HG03565 (cell line): ENCODE data around the gene BUD31.
A peak's percentile ranks its signal among the peaks of the same experiment; 100 is the strongest.
"Not testable (repeated sequence)": the region's sequence is repeated elsewhere in the genome, so short reads cannot be mapped to it uniquely, and the experiment has no call there.

ENCODE experiments used
- ATAC-seq: cut with Tn5 transposase; IDR thresholded peaks from one replicate; pipeline ENCODE4 v1.9.1; 2021; ENCODE audit warnings: mild to moderate bottlenecking, moderate library complexity; ENCODE audit not compliant: unreplicated experiment

Gene BUD31

GRCh38 chr7:99408379-99409191 lies at the start of gene BUD31, which contains the start of gene PDAP1:
BUD31 (plus strand) TSS chr7:99408969; CDS start chr7:99411093, 2,124 bp downstream.
PDAP1 (minus strand) TSS chr7:99408597; CDS start chr7:99408548, 49 bp downstream.
- peak; percentile 72 for ATAC-seq

DNA sequence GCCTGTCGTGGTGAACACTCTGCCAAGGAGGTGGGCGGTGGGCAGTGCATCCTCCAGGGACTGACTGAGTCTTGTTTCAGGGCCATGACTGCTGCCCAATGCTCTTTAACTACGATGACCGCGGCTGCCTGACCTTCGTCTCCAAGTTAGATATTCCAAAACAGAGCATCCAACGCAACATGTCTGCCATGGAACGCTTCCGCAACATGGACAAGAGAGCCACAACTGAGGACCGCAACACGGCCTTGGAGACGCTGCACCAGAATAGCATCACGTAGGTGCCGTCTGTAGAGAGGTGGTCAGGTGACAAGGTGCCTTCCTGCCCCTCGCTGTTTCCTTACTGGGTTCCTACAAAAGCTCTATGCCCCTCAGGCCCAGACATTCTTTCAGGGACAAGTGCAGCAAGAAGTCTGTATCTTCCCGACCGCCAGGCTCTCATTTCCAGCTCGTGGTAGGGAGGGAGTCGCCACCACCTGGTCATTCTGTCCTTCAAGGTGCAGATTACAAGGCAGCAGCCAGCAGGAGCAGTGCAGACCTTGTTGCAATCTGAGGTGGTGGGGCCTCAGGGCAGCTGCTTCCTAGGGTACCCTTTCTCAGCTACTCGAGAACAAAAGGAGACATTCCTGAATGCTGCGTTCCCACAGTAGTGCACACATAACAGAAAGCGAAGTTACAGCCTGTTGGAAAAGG lies 49.2 kb upstream of the BUD31 start:
- no peak for ATAC-seq

- ATAC-seq: no peak
Measured at GRCh38 chr7:99362801-99363200, 46.0 kb upstream of the BUD31 start.

GRCh38 chr7:99363286-99363685 lies 45.5 kb upstream of the BUD31 start:
- no peak for ATAC-seq

GRCh38 chr7:99365318-99366141 lies 43.2 kb upstream of the BUD31 start:
- no peak for ATAC-seq

DNA sequence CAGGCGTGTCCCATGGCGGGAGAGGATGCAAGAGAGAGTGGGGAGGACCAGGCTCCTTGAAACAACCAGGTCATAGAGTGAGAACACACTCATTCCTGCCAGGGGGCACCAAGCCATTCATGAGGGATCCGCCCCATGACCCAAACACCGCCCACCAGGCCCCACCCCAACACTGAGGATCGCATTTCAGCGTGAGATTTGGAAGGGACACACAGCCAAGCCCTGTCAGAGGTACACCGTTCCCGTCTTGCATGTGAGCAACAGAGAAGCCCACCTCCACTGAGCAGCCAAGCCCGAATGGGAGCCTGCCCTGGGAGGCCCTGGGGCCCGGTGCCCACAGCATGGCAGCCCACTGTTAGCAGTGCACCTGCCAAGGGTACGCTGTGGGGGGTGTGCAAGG lies 42.1 kb upstream of the BUD31 start:
- ATAC-seq: no peak

DNA sequence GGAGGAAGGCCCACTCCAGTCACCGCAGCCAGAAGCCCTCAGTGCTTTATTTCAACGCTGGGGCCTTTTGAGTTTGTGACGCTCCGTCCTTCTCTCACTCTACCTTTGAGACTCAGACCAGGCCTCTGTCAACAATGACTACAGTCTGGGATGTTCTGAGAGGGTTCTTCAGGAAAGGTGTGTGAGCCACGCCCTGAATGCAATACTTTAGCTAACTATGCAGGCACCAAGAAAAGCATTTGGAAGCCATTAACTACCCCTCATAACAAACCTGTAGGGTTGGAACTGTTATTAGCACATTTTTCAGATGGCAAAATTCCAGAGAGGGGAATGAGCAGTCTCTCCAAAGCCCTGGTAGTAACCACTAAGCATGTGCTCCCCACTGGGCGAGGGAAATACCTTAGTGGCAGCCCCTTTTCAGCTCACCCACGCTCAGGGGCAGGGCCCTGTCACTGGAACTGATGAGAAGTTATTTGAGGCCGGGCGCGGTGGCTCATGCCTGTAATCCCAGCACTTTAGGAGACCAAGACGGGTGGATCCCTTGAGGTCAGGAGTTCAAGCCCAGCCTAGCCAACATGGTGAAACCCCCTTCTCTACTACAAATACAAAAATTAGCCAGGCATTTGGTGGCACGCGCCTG lies 39.9 kb upstream of the BUD31 start:
- ATAC-seq: no peak

DNA sequence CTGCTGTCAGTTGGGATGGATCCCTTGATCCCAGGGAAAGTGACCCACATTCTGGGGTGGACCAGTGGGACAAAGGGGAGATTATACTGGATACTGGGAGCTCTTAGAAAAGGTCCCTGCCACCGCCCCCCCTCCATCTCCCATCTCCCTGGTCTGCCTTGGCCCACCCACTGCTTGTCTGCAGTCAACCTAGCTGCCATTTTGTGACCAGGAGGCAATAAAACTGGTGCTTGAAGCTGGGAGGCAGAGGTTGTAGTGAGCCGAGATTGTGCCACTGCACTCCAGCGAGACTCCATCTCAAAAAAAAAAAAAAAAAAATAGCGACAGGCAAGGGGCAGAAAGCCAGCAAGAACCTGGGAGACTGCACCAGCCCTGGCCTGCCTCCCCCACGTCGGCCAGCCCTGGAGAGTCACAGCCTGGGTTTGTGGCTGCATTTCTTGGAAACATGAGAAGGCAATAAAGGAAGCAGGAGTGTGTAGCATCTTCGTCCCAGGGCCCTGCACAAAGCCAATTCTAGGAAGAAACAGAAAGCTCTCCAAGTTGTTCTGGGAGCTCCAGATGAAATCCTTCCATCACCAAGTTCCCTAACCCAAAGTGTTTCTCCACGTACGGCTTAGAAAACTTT lies 38.9 kb upstream of the BUD31 start:
- ATAC-seq: no peak

- ATAC-seq: no peak
Measured at GRCh38 chr7:99371376-99371920, 37.3 kb upstream of the BUD31 start.

DNA sequence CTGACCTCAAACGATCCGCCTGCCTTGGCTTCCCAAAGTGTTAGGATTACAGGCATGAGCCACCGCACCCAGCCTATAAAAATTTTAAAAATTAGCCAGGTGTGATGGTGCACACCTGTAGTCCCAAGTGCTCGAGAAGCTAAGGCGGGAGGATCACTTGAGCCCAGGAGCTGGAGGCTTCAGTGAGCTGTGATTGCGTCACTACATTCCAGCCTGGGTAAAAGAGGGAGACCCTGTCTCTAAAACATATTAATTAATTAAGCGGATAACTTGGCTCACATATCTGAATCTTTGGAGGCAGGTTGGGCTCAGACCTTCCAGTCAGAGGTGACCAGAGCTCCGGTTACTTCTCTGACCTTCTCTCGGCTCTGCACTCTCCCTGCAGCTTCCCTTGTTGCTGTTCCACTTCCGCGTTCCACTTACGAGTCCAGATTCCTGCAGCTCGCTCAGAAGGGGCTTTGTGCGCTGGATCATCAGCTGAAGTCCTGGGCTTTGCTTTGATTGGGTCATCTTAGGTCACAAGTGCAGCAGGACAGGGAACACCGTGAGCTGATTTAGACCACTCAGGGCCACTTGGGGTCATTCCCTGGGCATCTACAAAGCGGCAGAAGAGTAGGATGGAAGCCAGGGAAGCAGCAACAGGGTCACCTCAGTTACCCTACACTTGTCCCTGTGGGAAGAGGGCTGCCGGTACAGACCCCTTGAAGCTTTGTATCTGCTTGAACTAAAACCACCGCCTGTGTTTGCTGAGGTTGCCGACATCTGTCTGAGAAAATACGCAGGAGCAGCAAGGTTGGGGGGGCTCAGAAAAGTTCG lies 36.3 kb upstream of the BUD31 start:
- ATAC-seq: no peak

DNA sequence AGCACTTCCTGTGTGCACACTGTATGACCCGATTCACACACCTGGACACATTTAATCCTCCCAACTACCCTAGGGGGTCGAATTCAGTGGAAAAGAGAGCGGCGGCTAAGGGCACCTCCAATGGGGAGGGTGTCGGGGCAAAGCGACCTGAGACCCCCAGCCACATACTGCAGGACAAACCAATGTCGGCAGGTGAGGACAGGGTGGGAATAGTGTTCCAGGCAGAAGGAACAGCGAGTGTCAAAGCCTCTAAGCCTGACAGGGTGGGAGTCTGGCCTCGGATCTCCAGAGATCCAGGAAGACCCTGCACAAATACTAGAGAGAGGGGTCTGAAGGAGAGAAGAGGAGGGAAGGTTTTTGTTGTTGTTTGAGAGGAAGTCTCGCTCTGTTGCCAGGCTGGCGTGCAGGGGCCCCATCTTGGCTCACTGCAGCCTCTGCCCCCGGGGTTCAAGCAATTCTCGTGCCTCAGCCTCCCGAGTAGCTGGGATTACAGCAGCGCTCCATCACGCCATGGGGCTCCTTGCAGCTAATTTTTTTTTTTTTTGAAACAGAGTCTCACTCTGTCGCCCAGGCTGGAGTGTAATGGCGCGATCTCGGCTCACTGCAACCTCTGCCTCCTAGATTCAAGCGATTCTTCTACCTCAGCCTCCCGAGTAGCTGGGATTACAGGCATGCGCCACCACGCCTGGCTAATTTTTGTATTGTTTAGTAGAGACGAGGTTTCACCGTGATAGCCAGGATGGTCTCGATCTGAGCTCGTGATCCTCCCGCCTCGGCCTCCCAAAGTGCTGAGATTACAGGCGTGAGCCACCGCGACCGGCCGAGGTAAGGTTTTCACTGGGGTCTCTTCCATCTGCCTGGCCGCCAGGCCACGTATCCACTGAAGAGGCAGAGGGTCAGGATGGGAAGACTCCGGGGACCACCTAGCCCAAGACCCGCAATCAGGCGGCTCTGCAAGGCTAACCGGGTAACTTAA lies 35.4 kb upstream of the BUD31 start:
- ATAC-seq: no peak

GRCh38 chr7:99374111-99375064 lies 34.4 kb upstream of the BUD31 start, which contains the start of gene ARPC1B:
ARPC1B (plus strand) TSS chr7:99374730; CDS start chr7:99385715, 10,985 bp downstream.
- peak; percentile 41 for ATAC-seq

DNA sequence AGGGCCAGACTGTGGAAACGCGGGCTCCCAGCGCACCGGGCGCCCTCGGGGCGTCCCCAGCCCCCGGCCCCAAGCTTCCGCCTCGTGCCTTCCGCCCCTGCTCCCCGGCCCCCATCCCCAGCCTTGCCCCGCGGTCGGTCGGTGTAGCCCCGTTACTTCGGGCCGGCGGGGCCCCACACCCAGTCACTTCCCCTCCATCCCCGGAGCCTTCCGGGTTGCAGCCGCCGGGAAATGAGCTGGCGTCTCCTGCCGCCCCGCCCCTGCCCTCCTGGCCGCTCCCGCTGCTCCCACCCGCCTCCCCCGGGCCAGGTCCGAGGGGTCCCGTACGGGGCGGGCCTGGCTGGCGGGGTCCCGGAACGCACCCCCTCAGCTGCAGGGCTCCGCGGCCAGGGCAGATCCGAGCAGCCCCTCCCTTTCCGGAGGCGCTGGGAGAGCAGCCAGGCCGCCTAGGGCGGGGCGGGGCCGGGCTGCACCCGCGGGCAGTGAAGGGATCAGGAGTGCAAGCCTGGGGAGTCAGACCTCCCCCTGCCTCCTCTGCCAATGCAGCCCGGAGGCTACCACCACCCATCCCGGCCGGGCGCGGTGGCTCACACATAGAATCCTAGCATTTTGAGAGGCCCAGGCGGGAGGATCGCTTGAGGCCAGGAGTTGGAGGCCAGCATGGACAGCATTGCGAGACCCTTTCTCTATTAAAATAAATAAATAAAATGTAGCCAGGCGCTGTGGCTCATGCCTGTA lies 33.5 kb upstream of the BUD31 start:
- ATAC-seq: no peak

GRCh38 chr7:99379043-99379577 lies 29.7 kb upstream of the BUD31 start:
- no peak for ATAC-seq

- ATAC-seq: not testable (repeated sequence)
Measured at GRCh38 chr7:99379693-99380031, 29.1 kb upstream of the BUD31 start.
